Panc1 (cell line): ENCODE data around the gene OMG.

Experiments used
- POLR2AphosphoS5 ChIP-seq: IDR thresholded peaks from 2 replicates; pipeline ENCODE4 v1.6.1; 2012; ENCODE audit warnings: mild to moderate bottlenecking, low read depth, low read length, moderate library complexity
- SIN3A ChIP-seq: IDR thresholded peaks from 2 replicates; pipeline ENCODE4 v1.6.1; 2012; ENCODE audit warnings: low read depth, mild to moderate bottlenecking, low read length, moderate library complexity, borderline replicate concordance; ENCODE audit not compliant: insufficient read depth
- TCF7L2 ChIP-seq: IDR thresholded peaks from 2 replicates; pipeline ENCODE4 v1.6.1; 2011; ENCODE audit warnings: mild to moderate bottlenecking, low read depth, low read length, inconsistent platforms
- TF ChIP-seq, protein P1 (sequence below): fragments of 450-650 bp; IDR thresholded peaks from 2 replicates; pipeline ENCODE4 v1.5.1; 2017; ENCODE audit warnings: mild to moderate bottlenecking
- TF ChIP-seq, protein P2 (sequence below), 2 experiments: IDR thresholded peaks; 2 replicates each; pipeline ENCODE4 v1.6.1; 2011 to 2012; ENCODE audit warnings: low read depth in 2 of 2, control low read depth in 1 of 2, low read length in 1 of 2, mild to moderate bottlenecking in 1 of 2, moderate library complexity in 1 of 2; ENCODE audit not compliant: insufficient read depth in 1 of 2

DNA sequence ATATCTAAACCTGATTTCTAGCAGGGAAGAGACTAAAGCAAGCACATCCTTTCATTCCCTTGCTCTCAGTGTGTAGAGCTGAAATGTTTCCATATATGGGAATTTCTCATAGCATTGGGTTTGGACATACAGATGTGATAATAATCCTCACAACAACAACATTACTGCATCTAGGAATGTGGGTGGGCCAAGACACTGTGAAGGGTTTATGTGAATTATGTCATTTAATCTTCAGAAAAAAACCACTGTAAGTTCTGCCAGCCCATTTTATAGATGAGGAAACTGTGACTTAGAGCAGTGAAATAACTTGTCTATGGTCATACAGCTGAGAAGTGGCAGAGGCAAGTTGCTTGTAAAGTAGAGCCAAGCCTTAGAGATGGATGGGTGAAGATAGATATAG lies 5.2 kb downstream of the OMG start:
- TF ChIP-seq, protein P1, sequence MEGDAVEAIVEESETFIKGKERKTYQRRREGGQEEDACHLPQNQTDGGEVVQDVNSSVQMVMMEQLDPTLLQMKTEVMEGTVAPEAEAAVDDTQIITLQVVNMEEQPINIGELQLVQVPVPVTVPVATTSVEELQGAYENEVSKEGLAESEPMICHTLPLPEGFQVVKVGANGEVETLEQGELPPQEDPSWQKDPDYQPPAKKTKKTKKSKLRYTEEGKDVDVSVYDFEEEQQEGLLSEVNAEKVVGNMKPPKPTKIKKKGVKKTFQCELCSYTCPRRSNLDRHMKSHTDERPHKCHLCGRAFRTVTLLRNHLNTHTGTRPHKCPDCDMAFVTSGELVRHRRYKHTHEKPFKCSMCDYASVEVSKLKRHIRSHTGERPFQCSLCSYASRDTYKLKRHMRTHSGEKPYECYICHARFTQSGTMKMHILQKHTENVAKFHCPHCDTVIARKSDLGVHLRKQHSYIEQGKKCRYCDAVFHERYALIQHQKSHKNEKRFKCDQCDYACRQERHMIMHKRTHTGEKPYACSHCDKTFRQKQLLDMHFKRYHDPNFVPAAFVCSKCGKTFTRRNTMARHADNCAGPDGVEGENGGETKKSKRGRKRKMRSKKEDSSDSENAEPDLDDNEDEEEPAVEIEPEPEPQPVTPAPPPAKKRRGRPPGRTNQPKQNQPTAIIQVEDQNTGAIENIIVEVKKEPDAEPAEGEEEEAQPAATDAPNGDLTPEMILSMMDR, result no peak
- TF ChIP-seq, protein P2, sequence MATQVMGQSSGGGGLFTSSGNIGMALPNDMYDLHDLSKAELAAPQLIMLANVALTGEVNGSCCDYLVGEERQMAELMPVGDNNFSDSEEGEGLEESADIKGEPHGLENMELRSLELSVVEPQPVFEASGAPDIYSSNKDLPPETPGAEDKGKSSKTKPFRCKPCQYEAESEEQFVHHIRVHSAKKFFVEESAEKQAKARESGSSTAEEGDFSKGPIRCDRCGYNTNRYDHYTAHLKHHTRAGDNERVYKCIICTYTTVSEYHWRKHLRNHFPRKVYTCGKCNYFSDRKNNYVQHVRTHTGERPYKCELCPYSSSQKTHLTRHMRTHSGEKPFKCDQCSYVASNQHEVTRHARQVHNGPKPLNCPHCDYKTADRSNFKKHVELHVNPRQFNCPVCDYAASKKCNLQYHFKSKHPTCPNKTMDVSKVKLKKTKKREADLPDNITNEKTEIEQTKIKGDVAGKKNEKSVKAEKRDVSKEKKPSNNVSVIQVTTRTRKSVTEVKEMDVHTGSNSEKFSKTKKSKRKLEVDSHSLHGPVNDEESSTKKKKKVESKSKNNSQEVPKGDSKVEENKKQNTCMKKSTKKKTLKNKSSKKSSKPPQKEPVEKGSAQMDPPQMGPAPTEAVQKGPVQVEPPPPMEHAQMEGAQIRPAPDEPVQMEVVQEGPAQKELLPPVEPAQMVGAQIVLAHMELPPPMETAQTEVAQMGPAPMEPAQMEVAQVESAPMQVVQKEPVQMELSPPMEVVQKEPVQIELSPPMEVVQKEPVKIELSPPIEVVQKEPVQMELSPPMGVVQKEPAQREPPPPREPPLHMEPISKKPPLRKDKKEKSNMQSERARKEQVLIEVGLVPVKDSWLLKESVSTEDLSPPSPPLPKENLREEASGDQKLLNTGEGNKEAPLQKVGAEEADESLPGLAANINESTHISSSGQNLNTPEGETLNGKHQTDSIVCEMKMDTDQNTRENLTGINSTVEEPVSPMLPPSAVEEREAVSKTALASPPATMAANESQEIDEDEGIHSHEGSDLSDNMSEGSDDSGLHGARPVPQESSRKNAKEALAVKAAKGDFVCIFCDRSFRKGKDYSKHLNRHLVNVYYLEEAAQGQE (IDR thresholded peaks at IDR 0.05; ENCODE audit: insufficient read depth in 1 of 2, low read depth in 2 of 2, low read length in 1 of 2), result no peak
- TF ChIP-seq POLR2AphosphoS5 (no peak), TCF7L2 (no peak), SIN3A (no peak)
